Measurements from ENCODE around the gene RPTN. TPM values are rescaled to one million over a fixed set of nuclear protein-coding genes. Genes with fewer than 3 reads are reported as not detected.

RPTN gene
- total RNA-seq, 6 experiments from 2014 or later = not detected

DNA sequence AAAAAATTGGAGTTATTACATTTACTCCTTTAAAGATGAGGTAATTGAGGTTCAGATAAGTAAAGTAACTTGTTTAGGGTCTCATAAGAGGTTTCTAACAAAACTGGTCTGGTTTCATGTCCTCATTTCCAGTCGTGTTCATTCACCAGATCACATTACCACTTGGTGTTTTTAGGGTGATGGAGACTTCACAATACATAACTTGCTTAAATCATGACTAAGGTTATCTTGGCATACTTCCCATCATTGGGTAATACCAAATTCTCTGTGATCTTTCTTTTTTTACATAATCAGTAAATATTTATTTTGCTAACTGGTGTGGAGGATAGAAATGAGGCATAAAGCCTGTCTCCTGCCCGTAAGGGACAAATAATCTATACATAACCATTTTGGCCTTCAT lies 31.6 kb upstream of the RPTN start:
- no peaks in the 10 kb centered on the region for H3K9me3 Mint-ChIP-seq
- H3K36me3 Mint-ChIP-seq (ENCODE audit: low read depth) = no peaks in the 10 kb centered on the region
- H3K4me3 Mint-ChIP-seq = no peak overlapping the region
- H3K4me1 Mint-ChIP-seq (ENCODE audit: low read depth) = peaks cover 6% of the 10 kb centered on the region; the same call in 1 of the 2 replicates
- peaks cover 3% of the 10 kb centered on the region; the same call in 1 of the 2 replicates for H3K27me3 Mint-ChIP-seq (ENCODE audit: insufficient read depth)
- no peak overlapping the region for H3K27ac Mint-ChIP-seq
- TF ChIP-seq, protein P1, sequence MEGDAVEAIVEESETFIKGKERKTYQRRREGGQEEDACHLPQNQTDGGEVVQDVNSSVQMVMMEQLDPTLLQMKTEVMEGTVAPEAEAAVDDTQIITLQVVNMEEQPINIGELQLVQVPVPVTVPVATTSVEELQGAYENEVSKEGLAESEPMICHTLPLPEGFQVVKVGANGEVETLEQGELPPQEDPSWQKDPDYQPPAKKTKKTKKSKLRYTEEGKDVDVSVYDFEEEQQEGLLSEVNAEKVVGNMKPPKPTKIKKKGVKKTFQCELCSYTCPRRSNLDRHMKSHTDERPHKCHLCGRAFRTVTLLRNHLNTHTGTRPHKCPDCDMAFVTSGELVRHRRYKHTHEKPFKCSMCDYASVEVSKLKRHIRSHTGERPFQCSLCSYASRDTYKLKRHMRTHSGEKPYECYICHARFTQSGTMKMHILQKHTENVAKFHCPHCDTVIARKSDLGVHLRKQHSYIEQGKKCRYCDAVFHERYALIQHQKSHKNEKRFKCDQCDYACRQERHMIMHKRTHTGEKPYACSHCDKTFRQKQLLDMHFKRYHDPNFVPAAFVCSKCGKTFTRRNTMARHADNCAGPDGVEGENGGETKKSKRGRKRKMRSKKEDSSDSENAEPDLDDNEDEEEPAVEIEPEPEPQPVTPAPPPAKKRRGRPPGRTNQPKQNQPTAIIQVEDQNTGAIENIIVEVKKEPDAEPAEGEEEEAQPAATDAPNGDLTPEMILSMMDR (IDR thresholded peaks at IDR 0.05) = no peak
- DNase-seq = no peak

DNA sequence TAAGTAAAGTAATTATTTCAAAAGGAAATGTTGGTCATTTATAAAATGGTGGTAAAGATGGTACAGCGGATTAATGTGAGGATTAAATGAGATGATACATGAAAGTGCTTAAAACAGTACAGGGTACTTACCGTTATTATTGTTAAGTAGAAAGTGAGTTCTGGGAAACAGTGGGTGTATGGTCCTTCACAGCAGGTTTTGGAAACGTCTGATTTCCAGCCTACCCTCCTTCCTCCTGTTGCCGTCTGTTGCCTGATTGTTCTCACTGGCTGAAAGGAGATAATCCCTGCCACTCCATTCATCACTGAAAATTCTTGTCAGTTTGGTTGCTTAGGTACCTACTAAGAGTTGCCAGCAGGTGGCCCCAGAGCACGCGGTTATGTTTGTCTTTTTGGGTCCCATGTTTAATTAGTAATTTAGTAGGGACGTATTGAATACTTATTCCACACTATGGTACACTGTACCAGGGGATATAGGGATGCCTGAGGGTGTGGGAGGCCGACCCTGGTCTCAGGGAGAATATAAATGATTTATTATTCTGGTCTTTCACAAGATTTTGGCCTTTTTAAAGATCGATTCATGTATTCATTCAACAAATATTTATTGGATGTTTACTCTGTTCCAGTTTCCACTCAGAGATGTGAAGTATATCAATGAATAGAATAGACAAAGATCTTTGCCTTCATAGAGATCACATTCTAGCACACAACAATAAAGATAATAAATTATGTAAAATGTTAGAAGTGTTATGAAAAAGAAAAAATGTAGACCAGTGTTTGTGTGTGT lies 30.8 kb upstream of the RPTN start:
- no peak overlapping the region for H3K27ac Mint-ChIP-seq
- no peaks in the 10 kb centered on the region for H3K9me3 Mint-ChIP-seq
- peak; percentile 47 for DNase-seq
- no peaks in the 10 kb centered on the region for H3K36me3 Mint-ChIP-seq (ENCODE audit: low read depth)
- peaks cover 4% of the 10 kb centered on the region for H3K27me3 Mint-ChIP-seq (ENCODE audit: insufficient read depth)
- TF ChIP-seq, protein P1 (IDR thresholded peaks at IDR 0.05) = peak; percentile 89
- H3K4me3 Mint-ChIP-seq = peak overlapping the region; percentile 59
- H3K4me1 Mint-ChIP-seq (ENCODE audit: low read depth) = peaks cover 6% of the 10 kb centered on the region; the same call in 1 of the 2 replicates

DNA sequence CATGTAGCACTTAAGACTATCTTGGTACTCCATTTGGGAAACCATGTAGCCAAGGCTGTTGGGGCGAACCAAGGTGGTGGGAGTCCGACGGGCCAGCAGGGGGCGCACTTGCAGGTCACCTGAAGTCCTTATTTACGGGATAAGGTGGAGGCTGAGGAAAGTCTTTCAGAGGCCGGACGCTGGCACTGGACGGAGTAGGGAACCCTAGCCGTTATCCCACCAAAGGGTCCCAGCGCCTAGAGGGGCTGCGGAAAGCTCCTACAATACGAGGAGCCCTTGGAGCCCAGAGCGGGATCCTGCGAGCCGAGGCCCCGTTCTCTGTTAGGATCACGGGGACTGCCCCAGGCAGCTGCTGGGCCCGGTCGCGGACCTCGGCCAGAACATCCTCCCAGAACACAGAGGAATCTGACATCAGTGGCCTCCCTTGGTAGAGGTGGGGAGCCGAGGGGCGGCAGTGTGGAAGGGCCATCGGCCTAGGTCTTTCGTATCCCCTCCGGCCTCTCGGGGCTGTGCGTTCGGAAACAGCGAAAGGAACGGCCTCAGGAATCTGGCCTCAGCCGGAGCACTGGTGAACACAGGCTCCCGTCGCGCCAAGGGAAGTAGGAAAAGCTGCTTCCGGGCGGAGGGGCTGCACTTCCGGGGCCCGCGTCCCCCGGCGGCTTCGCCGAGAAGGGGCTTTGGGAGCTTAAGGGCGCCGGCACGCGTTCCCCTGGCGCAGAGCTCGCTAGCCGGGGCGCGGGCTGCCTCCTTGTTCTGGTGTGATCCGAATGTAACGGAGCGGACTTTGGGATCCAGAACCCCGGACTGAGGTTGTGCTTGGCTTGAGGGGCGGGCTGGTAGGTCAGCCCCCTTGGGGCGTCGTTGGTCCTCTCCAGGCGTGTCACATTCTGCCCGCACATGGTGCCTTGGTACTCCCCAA lies 29.9 kb upstream of the RPTN start:
- Mint-ChIP-seq H3K36me3 (ENCODE audit: low read depth) (no peaks in the 10 kb centered on the region), H3K27ac (no peak overlapping the region), H3K4me1 (ENCODE audit: low read depth) (peaks cover 6% of the 10 kb centered on the region; the same call in 1 of the 2 replicates), H3K27me3 (ENCODE audit: insufficient read depth) (peaks cover 5% of the 10 kb centered on the region), H3K4me3 (peak overlapping the region; percentile 59), H3K9me3 (no peaks in the 10 kb centered on the region)
- TF ChIP-seq, protein P1 (IDR thresholded peaks at IDR 0.05) = peak; percentile 93
- DNase-seq = peak; percentile 39

DNA sequence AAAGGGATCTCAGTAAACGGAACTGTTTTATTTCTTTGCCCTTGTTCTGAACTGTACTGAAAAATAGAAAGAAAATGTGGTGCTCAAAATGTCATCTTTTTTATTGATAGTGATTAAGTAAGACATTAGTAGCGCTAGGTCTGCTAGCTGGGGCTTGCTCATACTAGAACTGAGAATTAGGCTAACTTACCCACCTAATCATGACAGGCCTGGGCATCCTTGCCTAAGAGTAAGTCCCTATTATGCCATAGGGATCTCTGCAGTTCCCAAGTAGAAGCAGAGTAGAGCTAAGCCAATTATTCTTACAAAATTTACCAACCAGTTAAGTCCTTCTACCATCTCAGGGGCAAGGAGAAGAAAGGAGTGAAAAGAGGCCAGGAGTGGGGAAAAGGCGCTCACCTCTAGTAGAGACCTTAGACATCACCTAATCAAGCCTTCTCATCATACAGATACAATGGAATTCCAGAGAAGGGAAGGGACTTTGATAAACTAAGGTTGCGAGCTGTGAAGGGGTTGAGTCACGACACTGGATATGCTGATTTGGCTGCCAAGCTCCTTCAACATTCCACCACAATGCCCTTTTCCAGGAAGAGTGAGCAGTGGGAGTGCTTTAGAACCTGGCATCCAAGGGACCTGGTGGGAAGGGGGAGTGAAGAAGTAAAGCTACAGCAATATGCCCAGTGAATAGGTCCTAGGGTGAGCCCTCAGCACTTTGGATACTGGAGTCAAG lies 27.7 kb upstream of the RPTN start:
- no peaks in the 10 kb centered on the region for H3K9me3 Mint-ChIP-seq
- H3K27me3 Mint-ChIP-seq (ENCODE audit: insufficient read depth) = peaks cover 6% of the 10 kb centered on the region
- H3K4me1 Mint-ChIP-seq (ENCODE audit: low read depth) = peaks cover 25% of the 10 kb centered on the region
- DNase-seq = no peak
- no peak overlapping the region for H3K27ac Mint-ChIP-seq
- TF ChIP-seq, protein P1 (IDR thresholded peaks at IDR 0.05) = no peak
- H3K36me3 Mint-ChIP-seq (ENCODE audit: low read depth) = no peaks in the 10 kb centered on the region
- H3K4me3 Mint-ChIP-seq = no peak overlapping the region
